Duodenal mucosa (tissue), 2 donors: Measurements from ENCODE around the gene SUV39H2.
"Not testable (repeated sequence)": the region's sequence is repeated elsewhere in the genome, so short reads cannot be mapped to it uniquely, and the experiment has no call there.

Experiments used
- H3K27ac ChIP-seq: one replicate; pipeline ENCODE4 v1.7.0; 2013; ENCODE audit warnings: low read depth, low read length
- H3K27me3 ChIP-seq, 2 donors: one replicate each; pipeline ENCODE4 v1.7.0; 2013; ENCODE audit warnings: low read length in 2 of 2, control low read depth in 1 of 2; ENCODE audit not compliant: insufficient read depth in 2 of 2, control insufficient read depth in 1 of 2
- H3K36me3 ChIP-seq, 2 donors: one replicate each; pipeline ENCODE4 v1.7.0; 2013; ENCODE audit warnings: low read length in 2 of 2, control low read depth in 1 of 2; ENCODE audit not compliant: insufficient read depth in 2 of 2, control insufficient read depth in 1 of 2
- H3K4me1 ChIP-seq, 2 donors: one replicate each; pipeline ENCODE4 v1.7.0; 2013; ENCODE audit warnings: low read length in 2 of 2, control low read depth in 1 of 2; ENCODE audit not compliant: insufficient read depth in 2 of 2, control insufficient read depth in 1 of 2
- H3K4me3 ChIP-seq, 2 donors: one replicate each; pipeline ENCODE4 v1.7.0; 2013; ENCODE audit warnings: low read length in 2 of 2, low read depth in 1 of 2
- H3K9ac ChIP-seq, 2 donors: one replicate each; pipeline ENCODE4 v1.7.0; 2013; ENCODE audit warnings: low read length in 2 of 2, low read depth in 1 of 2
- H3K9me3 ChIP-seq, 2 donors: one replicate each; pipeline ENCODE4 v1.7.0; 2013; ENCODE audit warnings: low read length in 2 of 2, control low read depth in 1 of 2; ENCODE audit not compliant: control insufficient read depth in 1 of 2

The SUV39H2 gene

DNA sequence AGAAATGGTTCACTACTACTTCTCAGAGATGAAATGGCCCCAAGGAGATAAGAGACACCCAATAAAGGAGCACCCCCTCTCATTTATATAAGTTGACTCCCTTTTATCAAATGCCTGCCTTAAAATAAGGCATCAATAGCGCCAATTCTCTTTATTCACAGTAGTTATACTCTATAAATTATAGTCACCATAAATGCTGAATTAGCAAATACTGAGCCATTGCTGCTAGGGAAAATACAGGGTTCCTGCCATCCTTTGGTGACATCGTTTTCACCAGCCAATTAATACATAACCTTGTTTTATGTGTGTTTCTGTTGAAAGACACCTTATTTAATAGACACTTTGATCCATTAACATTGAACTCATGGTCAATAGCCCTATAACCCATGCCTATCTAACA, 46.6 kb downstream of the SUV39H2 start:
- Histone ChIP-seq H3K36me3 (peaks cover 36 to 71% of the 10 kb centered on the region in 2 donors), H3K27ac (no peak overlapping the region), H3K9ac (no peak overlapping the region), H3K4me1 (no peaks in the 10 kb centered on the region), H3K4me3 (no peak overlapping the region), H3K27me3 (no peaks in the 10 kb centered on the region), H3K9me3 (no peaks in the 10 kb centered on the region)

DNA sequence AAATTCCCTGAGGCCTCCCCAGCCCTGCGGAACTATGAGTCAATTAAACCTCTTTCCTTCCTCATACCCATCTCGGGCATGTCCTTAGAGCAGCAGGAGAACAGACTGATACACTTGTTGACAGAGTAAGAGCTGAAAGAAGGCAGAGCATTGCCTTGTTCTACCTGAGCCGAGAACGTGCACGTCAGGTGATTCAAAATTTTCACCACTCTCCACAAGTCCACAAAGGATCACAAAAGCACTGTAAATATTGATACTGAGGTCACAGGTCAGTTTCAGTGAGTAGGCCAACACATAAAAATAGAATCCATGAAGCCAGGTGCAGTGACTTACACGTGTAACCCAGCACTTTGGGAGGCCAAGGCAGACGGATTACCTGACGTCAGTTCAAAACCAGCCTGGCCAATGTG, 47.4 kb downstream of the SUV39H2 start:
- Histone ChIP-seq H3K36me3 (peaks cover 37 to 72% of the 10 kb centered on the region in 2 donors), H3K4me3 (no peak overlapping the region), H3K27me3 (no peaks in the 10 kb centered on the region), H3K4me1 (no peaks in the 10 kb centered on the region), H3K9ac (no peak overlapping the region), H3K9me3 (no peaks in the 10 kb centered on the region), H3K27ac (no peak overlapping the region)

DNA sequence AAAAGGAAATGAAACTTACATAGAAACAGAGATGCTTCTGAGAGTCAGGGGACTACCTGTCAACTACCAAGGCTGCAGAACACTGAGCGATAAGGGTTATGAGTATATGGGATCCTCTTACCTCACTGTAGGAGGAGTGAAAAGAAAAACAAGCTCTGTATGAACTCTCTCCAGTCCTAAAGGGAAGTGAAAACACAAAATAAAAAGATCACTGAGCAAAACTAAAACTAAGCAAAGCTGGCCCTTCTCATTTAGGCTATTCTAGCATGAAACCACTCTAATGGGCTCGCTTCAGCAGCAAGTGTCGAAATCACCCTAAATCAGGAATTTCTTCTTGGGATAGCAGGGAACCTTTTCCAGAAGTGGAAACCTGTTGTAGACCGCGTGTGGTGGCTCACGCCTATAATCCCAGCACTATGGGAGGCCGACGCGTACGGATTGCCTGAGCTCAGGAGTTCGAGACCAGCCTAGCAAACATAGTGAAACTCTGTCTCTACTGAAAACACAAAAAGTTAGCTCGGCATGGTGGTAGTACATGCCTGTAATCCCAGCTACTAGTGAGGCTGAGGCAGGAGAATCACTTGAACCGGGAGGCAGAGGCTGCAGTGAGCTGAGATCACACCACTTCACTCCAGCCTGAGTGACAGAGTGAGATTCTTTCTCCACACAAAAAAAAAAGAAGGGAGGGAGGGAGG, 48.2 kb downstream of the SUV39H2 start:
- Histone ChIP-seq H3K27ac (no peak overlapping the region), H3K4me3 (no peak overlapping the region), H3K36me3 (peaks cover 31 to 72% of the 10 kb centered on the region in 2 donors), H3K9me3 (no peaks in the 10 kb centered on the region), H3K4me1 (no peaks in the 10 kb centered on the region), H3K27me3 (no peaks in the 10 kb centered on the region), H3K9ac (no peak overlapping the region)

DNA sequence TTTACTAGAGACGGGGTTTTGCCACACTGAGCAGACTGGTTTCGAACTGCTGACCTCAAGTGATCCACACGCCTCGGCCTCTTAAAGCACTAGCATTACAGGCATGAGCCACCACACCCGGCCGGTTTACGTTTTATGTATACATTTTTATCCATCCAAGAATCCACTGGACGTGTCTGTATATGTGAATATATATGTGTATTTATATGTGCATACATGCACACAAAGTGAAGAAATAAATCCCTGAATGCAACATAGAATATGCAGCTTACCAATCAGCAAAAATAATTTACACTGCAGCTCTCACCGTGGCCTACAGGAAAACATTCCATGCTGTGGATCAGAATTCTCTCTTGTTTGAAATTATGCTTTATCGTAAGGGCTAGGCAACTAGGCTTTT, 51.9 kb downstream of the SUV39H2 start:
- H3K27me3 ChIP-seq = no peaks in the 10 kb centered on the region
- H3K27ac ChIP-seq = no peak overlapping the region
- H3K36me3 ChIP-seq = peaks cover 13 to 80% of the 10 kb centered on the region in 2 donors
- no peaks in the 10 kb centered on the region for H3K9me3 ChIP-seq
- no peak overlapping the region for H3K4me3 ChIP-seq
- H3K9ac ChIP-seq = no peak overlapping the region
- H3K4me1 ChIP-seq = no peaks in the 10 kb centered on the region

DNA sequence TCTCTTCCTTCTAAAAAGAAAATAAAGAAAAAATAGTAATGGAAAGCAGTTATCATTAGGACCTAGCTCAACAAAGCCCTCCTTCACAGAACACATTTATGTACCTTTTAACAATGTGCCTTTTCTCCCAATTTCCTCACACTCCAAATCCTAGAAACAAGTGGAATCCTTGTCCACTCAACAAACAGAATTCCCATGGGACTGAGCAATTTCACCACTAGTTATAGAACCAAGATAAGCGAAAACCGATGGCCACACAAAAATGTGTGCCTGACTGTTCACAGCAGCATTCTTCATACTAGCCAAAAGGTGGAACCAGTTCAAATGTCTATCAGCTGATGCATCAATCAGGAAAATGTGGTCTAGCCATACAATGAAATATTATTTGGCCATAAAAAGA, 57.9 kb downstream of the SUV39H2 start:
- Histone ChIP-seq H3K9me3 (no peaks in the 10 kb centered on the region), H3K4me3 (no peak overlapping the region), H3K4me1 (no peaks in the 10 kb centered on the region), H3K27me3 (no peaks in the 10 kb centered on the region), H3K36me3 (peaks cover 0 to 44% of the 10 kb centered on the region in 2 donors), H3K9ac (no peak overlapping the region), H3K27ac (no peak overlapping the region)

DNA sequence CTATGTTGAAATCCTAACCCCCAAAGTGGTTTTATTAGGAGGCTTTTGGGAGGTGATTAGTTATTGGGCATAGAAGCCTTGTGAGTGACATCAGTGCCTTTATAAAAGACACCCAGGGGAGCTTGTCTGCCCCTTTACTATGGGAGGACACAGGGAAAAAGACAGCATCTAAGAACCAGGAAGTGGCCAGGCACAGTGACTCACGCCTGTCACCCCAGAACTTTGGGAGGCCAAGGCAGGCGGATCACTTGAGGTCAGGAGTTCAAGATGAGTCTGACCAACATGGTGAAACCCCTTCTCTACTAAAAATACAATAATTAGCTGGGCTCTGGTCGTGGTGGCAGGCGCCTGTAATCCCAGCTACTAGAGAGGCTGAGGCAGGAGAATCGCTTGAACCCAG, 60.3 kb downstream of the SUV39H2 start:
- not testable (repeated sequence) for H3K9ac ChIP-seq
- peaks cover 0 to 30% of the 10 kb centered on the region in 2 donors for H3K36me3 ChIP-seq

DNA sequence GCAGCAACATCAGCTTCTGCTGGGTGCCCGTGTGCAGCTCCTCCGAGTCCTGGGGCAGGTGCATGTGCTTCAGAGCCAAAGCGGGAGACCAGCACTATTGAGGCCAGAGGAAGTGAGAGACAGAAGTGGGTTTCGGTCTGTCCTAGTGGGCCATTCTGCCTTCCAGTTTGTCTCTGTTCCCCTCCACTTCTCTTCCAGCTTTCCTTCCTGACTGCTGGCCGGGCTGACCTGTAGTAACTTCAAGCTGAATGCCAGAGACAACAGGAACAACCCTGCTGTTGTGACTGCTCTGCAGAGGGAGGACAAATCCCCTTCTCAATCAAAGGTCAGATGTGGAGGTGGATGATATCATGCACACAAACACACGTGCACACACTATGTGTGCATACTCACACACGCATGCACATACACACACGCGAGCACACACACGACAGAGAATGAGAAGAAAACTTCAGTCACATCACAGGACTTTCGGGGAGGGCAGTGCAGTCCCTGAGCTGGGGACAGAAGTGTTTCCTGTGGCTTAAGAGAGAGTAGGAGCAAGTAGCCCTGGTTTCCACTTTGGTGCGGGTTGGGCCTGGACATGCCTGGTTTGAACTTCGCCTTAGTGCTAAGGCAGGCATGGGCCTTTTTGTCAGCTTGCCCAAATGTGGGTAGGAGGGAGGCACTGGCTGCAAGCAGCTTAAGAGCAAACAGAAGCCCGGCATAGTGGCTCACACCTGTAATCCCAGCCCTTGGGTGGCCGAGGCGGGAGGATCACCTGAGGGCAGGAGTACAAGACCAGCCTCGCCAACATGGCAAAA, 63.7 kb downstream of the SUV39H2 start:
- H3K27me3 ChIP-seq, H3K27ac ChIP-seq, H3K9ac ChIP-seq, H3K4me1 ChIP-seq, H3K9me3 ChIP-seq, H3K4me3 ChIP-seq: not testable (repeated sequence)
- peaks cover 11 to 37% of the 10 kb centered on the region in 2 donors for H3K36me3 ChIP-seq

More for the DNA sequence above, 60.3 kb downstream of the SUV39H2 start:
- H3K27ac ChIP-seq, H3K4me1 ChIP-seq, H3K27me3 ChIP-seq, H3K9me3 ChIP-seq, H3K4me3 ChIP-seq: not testable (repeated sequence)

DNA sequence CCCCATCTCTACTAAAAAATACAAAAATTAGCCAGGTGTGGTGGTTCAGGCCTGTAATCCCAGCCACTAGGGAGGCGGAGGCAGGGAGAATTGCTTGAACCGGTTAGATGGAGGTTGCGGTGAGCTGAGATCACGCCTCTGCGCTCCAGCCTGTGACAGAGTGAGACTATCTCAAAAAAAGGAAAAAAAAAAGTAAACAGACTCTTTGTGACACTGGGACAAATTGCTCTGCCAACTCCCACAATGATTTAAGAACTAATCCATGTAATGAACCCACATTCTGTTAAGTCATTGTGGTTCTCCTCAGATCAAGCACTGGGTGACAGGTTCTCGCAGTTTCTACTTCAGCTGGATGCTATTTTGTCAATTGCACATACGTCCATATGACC, 64.3 kb downstream of the SUV39H2 start:
- not testable (repeated sequence) for H3K9me3 ChIP-seq, H3K9ac ChIP-seq, H3K4me3 ChIP-seq, H3K27ac ChIP-seq, H3K27me3 ChIP-seq, H3K4me1 ChIP-seq
- peaks cover 14 to 43% of the 10 kb centered on the region in 2 donors for H3K36me3 ChIP-seq

DNA sequence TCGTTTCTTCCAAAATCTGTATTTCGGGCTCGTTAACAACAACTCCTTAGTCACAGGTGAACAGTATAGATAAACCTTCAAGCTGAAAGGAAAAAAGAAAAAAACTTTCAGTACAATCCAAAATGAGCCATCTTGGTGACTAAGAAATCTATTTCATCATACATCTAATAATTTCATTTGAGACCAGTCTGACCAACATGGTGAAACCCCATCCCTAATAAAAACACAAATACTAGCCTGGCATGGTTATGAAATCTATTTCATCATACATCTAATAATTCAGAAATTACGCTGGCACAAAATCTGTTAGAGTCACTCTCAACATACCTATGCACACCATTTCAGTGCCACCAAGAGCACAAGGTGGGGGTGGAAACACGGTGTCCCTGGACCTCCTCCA, 66.4 kb downstream of the SUV39H2 start:
- no peak overlapping the region for H3K27ac ChIP-seq
- H3K9ac ChIP-seq = no peak overlapping the region
- H3K27me3 ChIP-seq = no peaks in the 10 kb centered on the region
- no peaks in the 10 kb centered on the region for H3K9me3 ChIP-seq
- no peaks in the 10 kb centered on the region for H3K4me1 ChIP-seq
- H3K36me3 ChIP-seq = peaks cover 19 to 49% of the 10 kb centered on the region in 2 donors
- no peak overlapping the region for H3K4me3 ChIP-seq

DNA sequence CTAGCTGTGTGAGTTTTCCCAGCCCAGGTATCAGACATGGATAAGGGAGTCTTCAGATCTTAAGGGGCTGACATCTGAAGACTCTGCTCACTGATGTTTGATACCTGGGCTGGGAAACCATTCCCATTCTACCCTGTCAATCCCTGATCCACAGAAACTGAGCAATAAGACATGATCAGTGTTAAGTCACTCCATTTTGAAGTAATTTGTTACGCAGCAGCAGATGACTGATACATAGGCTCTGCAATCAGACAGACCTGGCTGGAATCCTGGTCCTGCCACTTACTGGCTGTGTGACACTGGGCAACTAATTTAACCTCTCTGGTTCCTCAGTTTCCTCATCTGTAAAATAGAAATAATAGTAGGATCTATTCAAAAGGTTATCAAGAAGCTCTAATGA, 68.6 kb downstream of the SUV39H2 start:
- Histone ChIP-seq H3K9me3 (no peaks in the 10 kb centered on the region), H3K9ac (no peak overlapping the region), H3K4me3 (no peak overlapping the region), H3K27me3 (no peaks in the 10 kb centered on the region), H3K27ac (no peak overlapping the region), H3K36me3 (peaks cover 19 to 49% of the 10 kb centered on the region in 2 donors), H3K4me1 (peaks cover 4 to 6% of the 10 kb centered on the region in 2 donors)
